ENCODE data around the gene C1orf226.
"Not testable (repeated sequence)": the region's sequence is repeated elsewhere in the genome, so short reads cannot be mapped to it uniquely, and the experiment has no call there.

Gene C1orf226

GRCh38 chr1:162416215-162416614 is 34.7 kb downstream of the C1orf226 start:
- no peak for DNase-seq

GRCh38 chr1:162416909-162417308 is 35.4 kb downstream of the C1orf226 start:
- DNase-seq = no peak

- DNase-seq = no peak
These were observed 36.1 kb downstream of the C1orf226 start for GRCh38 chr1:162417650-162418049.

- not testable (repeated sequence) for DNase-seq
These were observed 37.1 kb downstream of the C1orf226 start for GRCh38 chr1:162418584-162418983.

GRCh38 chr1:162419450-162419931 is 38.0 kb downstream of the C1orf226 start:
- not testable (repeated sequence) for DNase-seq

- no peak for DNase-seq
These were observed 38.6 kb downstream of the C1orf226 start for GRCh38 chr1:162420120-162420519.

GRCh38 chr1:162421258-162422164 is 40.0 kb downstream of the C1orf226 start:
- no peak for DNase-seq

- no peak for DNase-seq
These were observed 41.3 kb downstream of the C1orf226 start for GRCh38 chr1:162422662-162423375.

- no peak for DNase-seq
These were observed 49.1 kb downstream of the C1orf226 start for GRCh38 chr1:162430583-162430982.

GRCh38 chr1:162432977-162433713 is 51.6 kb downstream of the C1orf226 start:
- not testable (repeated sequence) for DNase-seq
